Adrenal gland (tissue), 5 donors: ENCODE data around the gene VPS72.

ENCODE experiments used
- POLR2A ChIP-seq, 2 donors: fragments of 450-650 bp; IDR thresholded peaks; one replicate each; pipeline ENCODE4 v1.6.1; 2017; ENCODE audit warnings: antibody characterized with exemption in 2 of 2, mild to moderate bottlenecking in 2 of 2, moderate library complexity in 1 of 2
- TF ChIP-seq, protein P1 (sequence below), 6 experiments: fragments of 450-650 bp in 4 of 6; fragments of 200-600 bp in 2 of 6; sonication (generic) in 1 of 6; IDR thresholded peaks; 1 replicate in 5 of 6; 2 replicates in 1 of 6; pipeline versions ENCODE4 v1.5.1 to v1.8.0; 2016 to 2021; ENCODE audit warnings: antibody characterized with exemption in 6 of 6, mild to moderate bottlenecking in 2 of 6, moderate library complexity in 1 of 6
- donor health status: DM: no; HTN: no; CAD: no.

DNA sequence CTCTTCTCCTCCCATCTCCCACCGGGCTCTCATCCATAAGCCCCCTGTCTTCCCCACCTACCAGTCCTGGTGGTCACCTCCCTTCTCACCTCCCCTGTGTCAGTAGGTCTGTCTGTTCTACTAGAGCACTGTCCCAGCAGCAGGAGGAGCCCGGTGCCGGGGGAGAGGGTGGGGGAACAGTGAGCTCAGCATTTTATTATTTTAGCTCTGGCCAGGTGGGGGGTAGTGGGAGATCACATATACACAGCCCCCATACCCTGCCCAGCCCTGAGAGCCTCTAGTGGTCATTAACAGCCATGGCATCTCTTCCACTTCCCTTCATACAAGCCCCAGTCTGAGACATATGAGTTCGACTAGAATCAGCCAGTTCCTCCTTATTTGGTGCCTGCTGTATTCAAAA is 14.1 kb downstream of the VPS72 start, which contains the start of gene TMOD4:
- TF ChIP-seq, protein P1, sequence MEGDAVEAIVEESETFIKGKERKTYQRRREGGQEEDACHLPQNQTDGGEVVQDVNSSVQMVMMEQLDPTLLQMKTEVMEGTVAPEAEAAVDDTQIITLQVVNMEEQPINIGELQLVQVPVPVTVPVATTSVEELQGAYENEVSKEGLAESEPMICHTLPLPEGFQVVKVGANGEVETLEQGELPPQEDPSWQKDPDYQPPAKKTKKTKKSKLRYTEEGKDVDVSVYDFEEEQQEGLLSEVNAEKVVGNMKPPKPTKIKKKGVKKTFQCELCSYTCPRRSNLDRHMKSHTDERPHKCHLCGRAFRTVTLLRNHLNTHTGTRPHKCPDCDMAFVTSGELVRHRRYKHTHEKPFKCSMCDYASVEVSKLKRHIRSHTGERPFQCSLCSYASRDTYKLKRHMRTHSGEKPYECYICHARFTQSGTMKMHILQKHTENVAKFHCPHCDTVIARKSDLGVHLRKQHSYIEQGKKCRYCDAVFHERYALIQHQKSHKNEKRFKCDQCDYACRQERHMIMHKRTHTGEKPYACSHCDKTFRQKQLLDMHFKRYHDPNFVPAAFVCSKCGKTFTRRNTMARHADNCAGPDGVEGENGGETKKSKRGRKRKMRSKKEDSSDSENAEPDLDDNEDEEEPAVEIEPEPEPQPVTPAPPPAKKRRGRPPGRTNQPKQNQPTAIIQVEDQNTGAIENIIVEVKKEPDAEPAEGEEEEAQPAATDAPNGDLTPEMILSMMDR (IDR thresholded peaks at IDR 0.05): peak in 5 of 6 experiments; percentile 8 to 28 (median 15)
- TF ChIP-seq POLR2A (IDR thresholded peaks at IDR 0.05): no peak
